GM12878 (cell line): ENCODE data around the gene ELMOD3. TPM values are rescaled to one million over a fixed set of nuclear protein-coding genes. Genes with fewer than 3 reads are reported as not detected.

Experiments
- ATAC-seq: fragments of 200-7000 bp; cut with Tn5 transposase; 3 replicates; pipeline ENCODE4 v1.9.1; 2020; ENCODE audit warnings: mild to moderate bottlenecking, moderate library complexity
- BruUV-seq: library from RNA; stranded (reverse); fragments of 400-500 nt; replicated peaks from 2 replicates; lab custom pipeline; 2021; lab: Mats Ljungman, UMichigan
- CTCF ChIA-PET: fragments of 300-600 bp; sonication (Branson Sonifier 250); formaldehyde crosslinking; extraction: SDS; loops from one replicate; lab custom pipeline; 2021; ENCODE audit warnings: inconsistent platforms; lab: Yijun Ruan, JAX
- POLR2A ChIA-PET: fragments of 350-600 bp; formaldehyde crosslinking; extraction: SDS; loops from one replicate; lab custom pipeline; 2021; ENCODE audit warnings: inconsistent platforms; lab: Charles Lee
- RAD21 ChIA-PET: fragments of 300-600 bp; sonication (Branson Sonifier 250); formaldehyde crosslinking; loops from one replicate; lab custom pipeline; 2023; ENCODE audit warnings: antibody characterized with exemption; ENCODE audit not compliant: unreplicated experiment; lab: Charles Lee
- SMC1A ChIA-PET: fragments of 300-600 bp; sonication (Branson Sonifier 250); formaldehyde crosslinking; loops from one replicate; lab custom pipeline; 2023; ENCODE audit not compliant: unreplicated experiment, uncharacterized antibody; lab: Charles Lee
- DNase-seq: peaks from one replicate; pipeline ENCODE4 v3.0.0-alpha.2; 2011; ENCODE audit warnings: low read depth, low spot score
- FAIRE-seq: peaks from 3 replicates; lab custom pipeline; 2011; peaks lifted over from hg19 to GRCh38; lab: Jason Lieb, UNC
- H2AFZ ChIP-seq: 2 replicates; pipeline ENCODE4 v1.6.0; 2011; ENCODE audit warnings: low read depth, low read length, control low read depth; ENCODE audit not compliant: control insufficient read depth
- H3K27ac ChIP-seq: 2 replicates; pipeline ENCODE4 v1.5.1; 2011; ENCODE audit warnings: control low read depth; ENCODE audit not compliant: control insufficient read depth, insufficient read depth
- H3K27me3 ChIP-seq, 2 experiments: replicated peaks in 1 of 2; 2 replicates each; pipeline versions ENCODE4 v1.6.0 to v1.6.1; 2011; ENCODE audit warnings: low read length in 1 of 2; ENCODE audit not compliant: control insufficient read depth in 2 of 2, insufficient read depth in 2 of 2
- H3K36me3 ChIP-seq, 2 experiments: 2 replicates each; pipeline ENCODE4 v1.5.1; 2011; ENCODE audit warnings: low read length in 1 of 2; ENCODE audit not compliant: control insufficient read depth in 2 of 2, insufficient read depth in 2 of 2
- H3K4me1 ChIP-seq: 2 replicates; pipeline ENCODE4 v1.6.1; 2011; ENCODE audit warnings: mild to moderate bottlenecking, low read length, moderate library complexity, mixed read lengths; ENCODE audit not compliant: control insufficient read depth, insufficient read depth
- H3K4me2 ChIP-seq: 2 replicates; pipeline ENCODE4 v1.6.0; 2011; ENCODE audit warnings: control low read depth; ENCODE audit not compliant: control insufficient read depth, insufficient read depth
- H3K4me3 ChIP-seq: fragments of 200-600 bp; sonication (generic); 2 replicates; pipeline ENCODE4 v1.5.1; 2016
- H3K79me2 ChIP-seq: 2 replicates; pipeline ENCODE4 v1.6.0; 2011; ENCODE audit warnings: low read length; ENCODE audit not compliant: control insufficient read depth, insufficient read depth
- H3K9ac ChIP-seq: 2 replicates; pipeline ENCODE4 v1.8.0; 2011; ENCODE audit warnings: low read length, control low read depth, mixed read lengths; ENCODE audit not compliant: control insufficient read depth, insufficient read depth
- H3K9me3 ChIP-seq: replicated peaks from 3 replicates; pipeline ENCODE4 v1.5.1; 2011; ENCODE audit warnings: mild to moderate bottlenecking, low read length; ENCODE audit not compliant: control insufficient read depth, insufficient read depth
- H4K20me1 ChIP-seq: 2 replicates; pipeline ENCODE4 v1.6.0; 2011; ENCODE audit not compliant: control insufficient read depth, insufficient read depth
- CTCF ChIP-seq, 3 experiments: IDR thresholded peaks in 2 of 3; conservative IDR thresholded peaks in 1 of 3; 2 replicates each; pipeline ENCODE4 v1.5.1; 2011; ENCODE audit warnings: low read depth in 3 of 3, low read length in 3 of 3, mild to moderate bottlenecking in 3 of 3, control low read depth in 2 of 3, moderate library complexity in 2 of 3, inconsistent platforms in 1 of 3, mixed read lengths in 1 of 3; ENCODE audit not compliant: control insufficient read depth in 2 of 3, insufficient read depth in 1 of 3; ENCODE audit errors: extremely low read depth in 1 of 3
- EP300 ChIP-seq, 2 experiments: fragments of 150-350 bp in 1 of 2; IDR thresholded peaks; 2 replicates each; pipeline ENCODE4 v1.6.1; 2011 to 2012; ENCODE audit warnings: low read depth in 2 of 2, low read length in 2 of 2, borderline replicate concordance in 1 of 2, improper control_type of control experiment in 1 of 2, inconsistent platforms in 1 of 2; ENCODE audit not compliant: control insufficient read depth in 1 of 2
- MXI1 ChIP-seq: fragments of 150-350 bp; IDR thresholded peaks from 2 replicates; pipeline ENCODE4 v1.6.1; 2011; ENCODE audit warnings: low read depth, mild to moderate bottlenecking, inconsistent platforms, low read length, improper control_type of control experiment
- RB1 ChIP-seq: fragments of 450-650 bp; formaldehyde crosslinking; IDR thresholded peaks from 2 replicates; pipeline ENCODE4 v1.6.1; 2017; ENCODE audit warnings: mild to moderate bottlenecking, borderline replicate concordance
- SMAD1 ChIP-seq: fragments of 450-650 bp; IDR thresholded peaks from 2 replicates; pipeline ENCODE4 v1.6.1; 2018; ENCODE audit warnings: mild to moderate bottlenecking, low read depth; ENCODE audit not compliant: partially characterized antibody
- SMAD5 ChIP-seq: IDR thresholded peaks from 2 replicates; pipeline ENCODE4 v1.6.1; 2016; ENCODE audit warnings: antibody characterized with exemption, low read depth
- SMARCA5 ChIP-seq: fragments of 450-650 bp; IDR thresholded peaks from 2 replicates; pipeline ENCODE4 v1.6.1; 2017; ENCODE audit warnings: mild to moderate bottlenecking
- TAF1 ChIP-seq: IDR thresholded peaks from 2 replicates; pipeline ENCODE4 v1.6.1; 2011; ENCODE audit warnings: mild to moderate bottlenecking, low read depth, low read length, borderline replicate concordance
- ZNF24 ChIP-seq: fragments of 450-650 bp; IDR thresholded peaks from 2 replicates; pipeline ENCODE4 v1.6.1; 2017; ENCODE audit warnings: antibody characterized with exemption, mild to moderate bottlenecking
- ZZZ3 ChIP-seq: IDR thresholded peaks from 2 replicates; pipeline ENCODE4 v1.6.1; 2011; ENCODE audit warnings: low read depth; ENCODE audit not compliant: control insufficient read depth, insufficient read length
- whole genome bisulfite sequencing: methylation state at CpG from one replicate; pipeline ENCODE4 v1.1.6; 2016; ENCODE audit warnings: low lambda C conversion rate; ENCODE audit not compliant: insufficient replicate concordance, insufficient coverage; ENCODE audit errors: missing lambda C conversion rate; 5-methylcytosine and 5-hydroxymethylcytosine counted together
- in situ Hi-C: fragments of 300-500 bp; cut with MboI; formaldehyde crosslinking; loops from 9 replicates; pipeline ENCODE4 v1.14.3; 2018; ENCODE audit warnings: mixed read lengths
- intact Hi-C: fragments of 100-400 bp; cut with micrococcal nuclease; formaldehyde crosslinking; loops from one replicate; pipeline ENCODE4 v1.14.2; 2022; ENCODE audit not compliant: unreplicated experiment
- polyA plus RNA-seq, 11 experiments: library from polyadenylated mRNA; depleted of rRNA in 4 of 11; unstranded in 6 of 11; stranded (reverse) in 5 of 11; fragments of >200 nt; fragmentation: Nextera tagmentation in 4 of 11; fragmentation: Illumina TruSeq in 1 of 11; extraction: Ambion mirVana in 4 of 11; extraction: Trizol in 1 of 11; gene quantifications; 1 replicate in 1 of 11; 2 replicates in 10 of 11; pipeline versions ENCODE4 v1.2.1 to v1.2.3, GENCODE V29; 2011 to 2016; ENCODE audit warnings: inconsistent platforms in 2 of 11, missing spikeins in 2 of 11, low read depth in 1 of 11
- total RNA-seq, 4 experiments: library from RNA; depleted of rRNA in 3 of 4; stranded (reverse); fragments of >200 nt in 3 of 4; fragmentation: Illumina TruSeq in 1 of 4; extraction: Trizol in 1 of 4; gene quantifications; 2 replicates each; pipeline versions ENCODE4 v1.2.1 to v1.2.3, GENCODE V29; 2013 to 2021

ELMOD3 gene
- total and polyA plus RNA-seq, 10 of the 15 experiments (the other 5 are each of a cell fraction or from before 2014, with no cell fraction given) = 1.2 to 19.1 (median 12.5) TPM

GRCh38 chr2:85347599-85347998 is 7.0 kb upstream of the ELMOD3 start:
- H3K4me3 ChIP-seq = no peak overlapping the region
- CTCF ChIA-PET = no interaction called here
- H3K9ac ChIP-seq = no peak overlapping the region
- H3K9me3 ChIP-seq = no peaks in the 10 kb centered on the region
- POLR2A ChIA-PET = no interaction called here
- in situ Hi-C loops (no loop called here), intact Hi-C loops (no loop called here)
- no peaks in the 10 kb centered on the region for H3K4me1 ChIP-seq
- H3K27ac ChIP-seq = no peak overlapping the region
- BruUV-seq = no TSS peak
- H3K36me3 ChIP-seq = peaks cover 1 to 10% of the 10 kb centered on the region in 2 experiments
- no peaks in the 10 kb centered on the region for H4K20me1 ChIP-seq
- ATAC-seq (no peak), DNase-seq (no peak), FAIRE-seq (no peak)
- SMC1A ChIA-PET = no interaction called here
- TF ChIP-seq ZZZ3 (no peak), EP300 (IDR thresholded peaks at IDR 0.05; ENCODE audit: borderline replicate concordance in 1 of 2, control insufficient read depth in 1 of 2, low read depth in 2 of 2, low read length in 2 of 2) (no peak)
- RAD21 ChIA-PET = no interaction called here
- 98% methylated on average over 3 of the region's 3 CpGs for WGBS
- no peak overlapping the region for H3K4me2 ChIP-seq
- H3K27me3 ChIP-seq = no peaks in the 10 kb centered on the region
- peaks cover 2% of the 10 kb centered on the region for H3K79me2 ChIP-seq
- H2AFZ ChIP-seq = no peak overlapping the region

GRCh38 chr2:85353876-85354285 is 688 bp upstream of the ELMOD3 start:
- no peaks in the 10 kb centered on the region for H3K9me3 ChIP-seq
- DNase-seq = no peak
- in situ Hi-C loops = no loop called here
- 3% methylated on average over 16 of the region's 16 CpGs for WGBS
- H3K4me1 ChIP-seq = peaks cover 4% of the 10 kb centered on the region
- SMC1A ChIA-PET = interaction anchor here (0.6 to 1.6 kb wide), 6 partner anchors 26 to 198 kb away, joined by 3 to 8 read pairs (median 4); partner anchors contain the start of gene TGOLN2
- H3K4me2 ChIP-seq = peak overlapping the region; percentile 89
- peak overlapping the region; percentile 85 for H3K4me3 ChIP-seq
- peaks cover 1 to 5% of the 10 kb centered on the region in 2 experiments; a peak in 3 of 4 replicates for H3K36me3 ChIP-seq
- peak; percentile 35 for ATAC-seq
- CTCF ChIA-PET = interaction anchor here (0.8 to 1.7 kb wide), 5 partner anchors 16 to 428 kb away, joined by 3 to 5 read pairs (median 4); partner anchors contain the start of gene TGOLN2
- BruUV-seq = TSS peak; percentile 85
- FAIRE-seq = no peak
- TF ChIP-seq RB1 = no peak
- no peak for TF ChIP-seq MXI1
- no peak for TF ChIP-seq ZNF24
- TF ChIP-seq SMAD1 = no peak
- no peak for TF ChIP-seq SMAD5
- no peak for TF ChIP-seq TAF1
- no peak for TF ChIP-seq SMARCA5
- TF ChIP-seq CTCF (IDR thresholded peaks at IDR 0.05 in 2 of 3, conservative IDR thresholded peaks at IDR 0.05 in 1 of 3; ENCODE audit: control insufficient read depth in 2 of 3, extremely low read depth in 1 of 3, insufficient read depth in 1 of 3, low read depth in 3 of 3, low read length in 3 of 3) = no peak
- H3K9ac ChIP-seq = peak overlapping the region; percentile 94
- POLR2A ChIA-PET = interaction anchor here (0.6 to 3.0 kb wide), 13 partner anchors 15 to 242 kb away, joined by 3 to 20 read pairs (median 5); partner anchors contain the start of genes MAT2A, RNF181, TGOLN2 and VAMP8
- H3K27me3 ChIP-seq = no peaks in the 10 kb centered on the region
- peak overlapping the region; percentile 68 for H2AFZ ChIP-seq
- RAD21 ChIA-PET = interaction anchor here (0.6 to 1.8 kb wide), 10 partner anchors 23 to 413 kb away, joined by 3 to 9 read pairs (median 3); partner anchors contain the start of genes SH2D6 and TGOLN2
- H4K20me1 ChIP-seq = no peaks in the 10 kb centered on the region
- intact Hi-C loops = loop anchor here (1.0 to 2.0 kb wide), 2 partner anchors 26 to 185 kb away; partner anchors contain the start of gene MAT2A
- H3K79me2 ChIP-seq = peaks cover 25% of the 10 kb centered on the region
- peak overlapping the region; percentile 74 for H3K27ac ChIP-seq
